Measurements from ENCODE around the gene PPP1R12A. TPM values are rescaled to one million over a fixed set of nuclear protein-coding genes. Genes with fewer than 3 reads are reported as not detected.
"Not testable (repeated sequence)": the region's sequence is repeated elsewhere in the genome, so short reads cannot be mapped to it uniquely, and the experiment has no call there.

Gene PPP1R12A
- total and polyA plus RNA-seq, 12 donors, result 11.5 to 73.5 (median 58.6) TPM

DNA sequence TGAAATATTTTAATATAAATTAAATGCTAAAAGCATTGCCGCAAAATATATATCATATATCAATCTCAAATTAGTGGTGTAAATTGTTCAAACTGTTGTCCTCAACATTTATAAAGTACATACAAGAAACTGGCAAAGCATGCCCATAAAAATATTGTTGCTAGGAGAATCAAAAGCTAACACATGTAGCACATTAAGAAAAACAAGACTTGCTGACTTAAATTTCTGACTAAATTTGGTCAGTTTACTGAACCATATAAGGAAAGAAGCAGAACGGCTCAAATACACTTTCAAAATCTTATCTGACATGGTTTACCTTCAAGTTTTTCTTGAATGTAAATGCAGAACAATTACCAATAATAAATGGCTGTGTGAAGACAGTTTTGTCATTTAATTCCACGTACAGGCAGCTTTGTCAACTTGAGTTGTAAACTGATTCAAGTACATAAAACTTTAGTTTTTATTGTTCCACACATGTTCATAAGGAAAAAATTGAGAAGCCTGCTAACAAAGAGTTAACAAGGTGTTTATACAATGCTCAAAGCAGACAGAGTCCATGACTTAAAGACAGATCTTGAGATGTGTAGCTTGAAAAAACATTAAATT lies 50.4 kb downstream of the PPP1R12A start:
- ATAC-seq, result no peak
- 72 to 77% methylated on average over 3 of the region's 3 CpGs for whole genome bisulfite sequencing, 2 donors
- intact Hi-C loops (cut with DNase I), result loop anchor here in 6 of 10 donors (5.0 to 10.0 kb wide), 6 partner anchors 43 to 383 kb away; partner anchors contain the start of gene PPP1R12A (in 1 of the 6)
- no peak overlapping the region for H3K4me3 ChIP-seq
- no peaks in the 10 kb centered on the region for H3K9me3 ChIP-seq
- H3K4me1 ChIP-seq, result peaks cover 0 to 98% (median 80%) of the 10 kb centered on the region in 9 donors
- no peak for DNase-seq
- no peaks in the 10 kb centered on the region for H3K36me3 ChIP-seq
- no peak overlapping the region for H3K27ac ChIP-seq
- no peaks in the 10 kb centered on the region for H3K27me3 ChIP-seq
- TF ChIP-seq, protein P1, sequence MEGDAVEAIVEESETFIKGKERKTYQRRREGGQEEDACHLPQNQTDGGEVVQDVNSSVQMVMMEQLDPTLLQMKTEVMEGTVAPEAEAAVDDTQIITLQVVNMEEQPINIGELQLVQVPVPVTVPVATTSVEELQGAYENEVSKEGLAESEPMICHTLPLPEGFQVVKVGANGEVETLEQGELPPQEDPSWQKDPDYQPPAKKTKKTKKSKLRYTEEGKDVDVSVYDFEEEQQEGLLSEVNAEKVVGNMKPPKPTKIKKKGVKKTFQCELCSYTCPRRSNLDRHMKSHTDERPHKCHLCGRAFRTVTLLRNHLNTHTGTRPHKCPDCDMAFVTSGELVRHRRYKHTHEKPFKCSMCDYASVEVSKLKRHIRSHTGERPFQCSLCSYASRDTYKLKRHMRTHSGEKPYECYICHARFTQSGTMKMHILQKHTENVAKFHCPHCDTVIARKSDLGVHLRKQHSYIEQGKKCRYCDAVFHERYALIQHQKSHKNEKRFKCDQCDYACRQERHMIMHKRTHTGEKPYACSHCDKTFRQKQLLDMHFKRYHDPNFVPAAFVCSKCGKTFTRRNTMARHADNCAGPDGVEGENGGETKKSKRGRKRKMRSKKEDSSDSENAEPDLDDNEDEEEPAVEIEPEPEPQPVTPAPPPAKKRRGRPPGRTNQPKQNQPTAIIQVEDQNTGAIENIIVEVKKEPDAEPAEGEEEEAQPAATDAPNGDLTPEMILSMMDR (IDR thresholded peaks at IDR 0.05), result no peak

DNA sequence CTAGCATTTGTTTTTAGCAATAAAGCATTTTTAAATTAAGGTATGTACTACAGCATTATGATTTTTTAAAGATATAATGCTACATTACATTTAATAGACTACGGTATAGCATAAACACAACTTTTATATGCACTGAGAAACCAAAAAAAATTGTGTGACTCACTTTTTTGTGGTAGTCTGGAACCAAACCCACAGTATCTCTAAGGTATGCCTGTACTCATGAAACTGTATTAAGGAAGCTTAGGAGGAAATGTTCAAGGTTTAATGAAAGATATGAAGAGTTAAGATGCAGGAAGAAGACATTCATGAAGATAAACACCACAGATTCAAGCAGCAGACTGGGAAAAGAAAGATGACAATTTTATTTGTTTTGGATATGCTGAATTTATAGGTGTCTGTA lies 51.7 kb downstream of the PPP1R12A start:
- H3K4me3 ChIP-seq, result no peak overlapping the region
- DNase-seq (no peak), ATAC-seq (no peak)
- TF ChIP-seq, protein P1 (IDR thresholded peaks at IDR 0.05), result no peak
- no peaks in the 10 kb centered on the region for H3K36me3 ChIP-seq
- intact Hi-C loops (cut with DNase I), result loop anchor here in 3 of 10 donors (5.0 to 10.0 kb wide), 3 partner anchors 52 to 304 kb away; partner anchors contain the start of gene PPP1R12A (in 1 of the 3)
- WGBS, 2 donors, result 91 to 98% methylated on average over 1 of the region's 1 CpG
- peaks cover 0 to 92% (median 67%) of the 10 kb centered on the region in 9 donors for H3K4me1 ChIP-seq
- no peaks in the 10 kb centered on the region for H3K9me3 ChIP-seq
- no peaks in the 10 kb centered on the region for H3K27me3 ChIP-seq
- H3K27ac ChIP-seq, result no peak overlapping the region

DNA sequence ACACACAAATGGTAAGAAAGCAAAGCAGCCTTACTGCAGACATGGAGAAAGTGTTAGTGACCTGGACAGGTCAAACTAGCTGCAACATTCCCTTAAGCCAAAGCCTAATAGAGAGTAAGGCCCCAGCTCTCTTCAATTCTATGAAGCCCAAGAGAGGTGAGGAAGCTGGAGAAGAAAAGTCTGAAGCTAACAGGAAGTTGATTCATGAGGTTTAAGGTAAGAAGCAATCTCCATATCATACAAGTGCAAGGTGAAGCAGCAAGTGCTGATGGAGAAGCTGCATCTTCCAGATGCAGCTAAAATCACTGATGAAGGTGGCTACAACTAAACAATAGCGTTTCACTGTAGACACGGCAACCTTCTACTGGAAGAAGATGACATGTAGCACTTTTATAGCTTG lies 53.5 kb downstream of the PPP1R12A start:
- H3K4me3 ChIP-seq, result no peak overlapping the region
- DNase-seq (no peak), ATAC-seq (no peak)
- 95 to 96% methylated on average over 2 of the region's 2 CpGs for WGBS, 2 donors
- H3K9me3 ChIP-seq, result no peaks in the 10 kb centered on the region
- TF ChIP-seq, protein P1 (IDR thresholded peaks at IDR 0.05), result no peak
- H3K27ac ChIP-seq, result no peak overlapping the region
- H3K27me3 ChIP-seq, result no peaks in the 10 kb centered on the region
- intact Hi-C loops (cut with DNase I), result loop anchor here in 3 of 10 donors (5.0 to 10.0 kb wide), 3 partner anchors 53 to 306 kb away; partner anchors contain the start of gene PPP1R12A (in 1 of the 3)
- H3K4me1 ChIP-seq, result peaks cover 0 to 80% (median 52%) of the 10 kb centered on the region in 9 donors
- H3K36me3 ChIP-seq, result no peaks in the 10 kb centered on the region

DNA sequence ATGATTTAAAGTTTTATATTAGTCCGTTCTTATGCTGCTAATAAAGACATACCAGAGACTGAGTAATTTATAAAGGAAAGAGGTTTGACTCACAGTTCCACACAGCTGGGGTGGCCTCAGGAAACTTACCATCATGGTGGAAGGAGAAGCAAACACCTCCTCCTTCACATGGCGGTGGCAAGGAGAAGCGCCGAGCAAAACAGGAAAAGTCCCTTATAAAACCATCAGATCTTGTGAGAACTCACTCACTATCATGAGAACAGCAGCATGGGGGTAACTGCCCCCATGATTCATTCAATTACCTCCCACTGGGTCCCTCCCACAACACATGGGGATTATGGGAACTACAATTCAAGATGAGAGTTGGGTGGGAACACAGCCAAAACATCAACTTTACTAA lies 56.4 kb downstream of the PPP1R12A start:
- intact Hi-C loops (cut with DNase I); H3K27me3 ChIP-seq; H3K36me3 ChIP-seq; H3K27ac ChIP-seq; H3K9me3 ChIP-seq; ATAC-seq; DNase-seq; H3K4me3 ChIP-seq: not testable (repeated sequence)
- whole genome bisulfite sequencing, 2 donors, result 97% methylated on average over 4 of the region's 4 CpGs
- H3K4me1 ChIP-seq, result peaks cover 0 to 66% (median 44%) of the 10 kb centered on the region in 9 donors

DNA sequence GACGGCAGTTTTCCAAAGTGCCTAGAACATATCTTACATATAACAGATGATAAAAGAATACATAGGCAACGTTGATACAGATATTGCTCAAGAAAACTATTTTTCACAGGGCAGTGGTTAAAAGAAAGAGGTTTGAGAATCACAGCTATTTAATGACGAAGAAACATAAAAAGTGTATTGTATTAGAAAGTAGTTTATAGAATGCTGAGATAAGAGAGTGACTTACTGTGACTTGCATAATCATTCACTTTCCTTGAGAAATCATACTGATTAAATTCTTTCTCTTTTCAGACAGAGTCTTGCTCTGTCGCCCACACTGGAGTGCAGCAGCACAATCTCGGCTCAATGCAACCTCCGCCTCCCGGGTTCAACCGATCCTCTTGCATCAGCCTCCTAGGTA lies 57.7 kb downstream of the PPP1R12A start:
- H3K27ac ChIP-seq, result no peak overlapping the region
- intact Hi-C loops (cut with DNase I), result no loop called here
- H3K9me3 ChIP-seq, result no peaks in the 10 kb centered on the region
- H3K27me3 ChIP-seq, result no peaks in the 10 kb centered on the region
- WGBS, 2 donors, result 91 to 93% methylated on average over 8 of the region's 8 CpGs
- ATAC-seq (no peak), DNase-seq (no peak)
- peaks cover 0 to 67% (median 32%) of the 10 kb centered on the region in 9 donors for H3K4me1 ChIP-seq
- H3K4me3 ChIP-seq, result no peak overlapping the region
- TF ChIP-seq, protein P1 (IDR thresholded peaks at IDR 0.05), result no peak
- H3K36me3 ChIP-seq, result peaks cover 0 to 5% (median 0%) of the 10 kb centered on the region in 9 donors
